PC-9 (cell line): Measurements from ENCODE around the gene PLA2G2C.

Source experiments
- CTCF ChIP-seq: fragments of 200-600 bp; sonication (generic); conservative IDR thresholded peaks from 2 replicates; pipeline ENCODE4 v1.6.1; 2017; ENCODE audit warnings: mixed run types, antibody characterized with exemption, mild to moderate bottlenecking, moderate library complexity
- EZH2 ChIP-seq: fragments of 200-600 bp; sonication (generic); IDR thresholded peaks from 2 replicates; pipeline ENCODE4 v1.8.0; 2017; ENCODE audit warnings: antibody characterized with exemption, low read depth

GRCh38 chr1:20215716-20216115, 29.4 kb upstream of the PLA2G2C start:
- TF ChIP-seq CTCF, result no peak
- no peak for TF ChIP-seq EZH2
